Stimulated activated CD4-positive, alpha-beta T cell treated with anti-CD3 and anti-CD28 coated beads, Interleukin-12 subunit alpha, Interleukin-12 subunit beta, amount 100 ng/mL, for 48 hours (primary cell): Measurements from ENCODE around the gene YIPF1.
"Not testable (repeated sequence)": the region's sequence is repeated elsewhere in the genome, so short reads cannot be mapped to it uniquely, and the experiment has no call there.

Experiments used
- DNase-seq, 3 donors: peaks; one replicate each; pipeline ENCODE4 v3.0.0-alpha.2; 2020; ENCODE audit warnings: low read depth in 2 of 3, low spot score in 1 of 3

YIPF1 gene

GRCh38 chr1:53895421-53895820 lies 5.8 kb upstream of the YIPF1 start:
- DNase-seq = no peak

- DNase-seq = no peak
Measured at GRCh38 chr1:53894644-53895043, 5.0 kb upstream of the YIPF1 start.

- DNase-seq = peak in 2 of 3 donors; percentile 2 to 4
Measured at GRCh38 chr1:53893999-53894636, 4.5 kb upstream of the YIPF1 start, which contains the start of gene DIO1. TSS of gene DIO1 (plus strand) at chr1:53894187. CDS start at chr1:53894211, 24 bp downstream.

- no peak for DNase-seq
Measured at GRCh38 chr1:53892911-53893310, 3.3 kb upstream of the YIPF1 start.

- no peak for DNase-seq
Measured at GRCh38 chr1:53891678-53892077, 2.1 kb upstream of the YIPF1 start.

GRCh38 chr1:53891018-53891417 lies 1.4 kb upstream of the YIPF1 start:
- no peak for DNase-seq

- peak in 2 of 3 donors; percentile 7 for DNase-seq
Measured at GRCh38 chr1:53890522-53890941, 935 bp upstream of the YIPF1 start.

- no peak for DNase-seq
Measured at GRCh38 chr1:53888681-53889080, 916 bp downstream of the YIPF1 start.

- not testable (repeated sequence) for DNase-seq
Measured at GRCh38 chr1:53883600-53883999, 6.0 kb downstream of the YIPF1 start.

GRCh38 chr1:53881853-53882252 lies 7.7 kb downstream of the YIPF1 start:
- DNase-seq = not testable (repeated sequence)

GRCh38 chr1:53878492-53879105 lies 11.0 kb downstream of the YIPF1 start:
- DNase-seq = no peak

- DNase-seq = not testable (repeated sequence)
Measured at GRCh38 chr1:53875150-53875549, 14.4 kb downstream of the YIPF1 start.

GRCh38 chr1:53871773-53872484 lies 17.7 kb downstream of the YIPF1 start:
- DNase-seq = no peak

- no peak for DNase-seq
Measured at GRCh38 chr1:53871221-53871620, 18.4 kb downstream of the YIPF1 start.

- no peak for DNase-seq
Measured at GRCh38 chr1:53869454-53870117, 20.0 kb downstream of the YIPF1 start.

GRCh38 chr1:53868565-53868964 lies 21.0 kb downstream of the YIPF1 start:
- DNase-seq = no peak

- DNase-seq = no peak
Measured at GRCh38 chr1:53862507-53862906, 27.1 kb downstream of the YIPF1 start.

- DNase-seq = peak in 2 of 3 donors; percentile 16 to 37
Measured at GRCh38 chr1:53860967-53861411, 28.6 kb downstream of the YIPF1 start.

GRCh38 chr1:53851571-53852285 lies 37.9 kb downstream of the YIPF1 start:
- no peak for DNase-seq

GRCh38 chr1:53850082-53850673 lies 39.4 kb downstream of the YIPF1 start:
- no peak for DNase-seq

- no peak for DNase-seq
Measured at GRCh38 chr1:53847980-53848379, 41.6 kb downstream of the YIPF1 start.
